HepG2 (cell line): ENCODE data around the gene SBK2. TPM values are rescaled to one million over a fixed set of nuclear protein-coding genes. Genes with fewer than 3 reads are reported as not detected.
"Not testable (repeated sequence)": the region's sequence is repeated elsewhere in the genome, so short reads cannot be mapped to it uniquely, and the experiment has no call there.

Source experiments
- ATAC-seq: fragments of 200-7000 bp; cut with Tn5 transposase; 3 replicates; pipeline ENCODE4 v1.9.1; 2020; ENCODE audit warnings: mild to moderate bottlenecking, moderate library complexity
- BruUV-seq: library from RNA; stranded (reverse); fragments of 400-500 nt; replicated peaks from 2 replicates; lab custom pipeline; 2021; lab: Mats Ljungman, UMichigan
- CTCF ChIA-PET: fragments of 300-600 bp; formaldehyde crosslinking; extraction: SDS; loops from one replicate; lab custom pipeline; 2021; ENCODE audit warnings: low total read pairs, inconsistent platforms, low intra/inter-chr PET ratio; lab: Yijun Ruan, JAX
- POLR2A ChIA-PET: fragments of 350-600 bp; sonication (Branson Sonifier 250); formaldehyde crosslinking; loops from one replicate; lab custom pipeline; 2020; ENCODE audit warnings: antibody characterized with exemption, inconsistent platforms; lab: Yijun Ruan, JAX
- DNase-seq: peaks from one replicate; pipeline ENCODE4 v3.0.0-alpha.2; 2015; ENCODE audit warnings: low spot score
- FAIRE-seq: peaks from 3 replicates; lab custom pipeline; 2011; peaks lifted over from hg19 to GRCh38; lab: Jason Lieb, UNC
- H2AFZ ChIP-seq: one replicate; pipeline ENCODE4 v1.6.1; 2011; ENCODE audit warnings: low read length, inconsistent platforms
- H3K27ac ChIP-seq: fragments of 300-600 bp; 3 replicates; pipeline ENCODE4 v1.8.0; 2011; ENCODE audit warnings: mixed run types, mild to moderate bottlenecking, mixed read lengths, low read length, inconsistent platforms; ENCODE audit not compliant: insufficient read depth; ENCODE audit errors: extremely low read length
- H3K27me3 ChIP-seq, 2 experiments: fragments of 200-600 bp in 1 of 2; 2 replicates in 1 of 2; 3 replicates in 1 of 2; pipeline versions ENCODE4 v1.6.0 to v1.8.0; 2011; ENCODE audit warnings: low read length in 2 of 2, mild to moderate bottlenecking in 2 of 2, moderate library complexity in 2 of 2, inconsistent platforms in 1 of 2; ENCODE audit not compliant: insufficient read depth in 2 of 2, control insufficient read depth in 1 of 2
- H3K36me3 ChIP-seq, 2 experiments: fragments of 200-600 bp in 1 of 2; replicated peaks in 1 of 2; 2 replicates in 1 of 2; 3 replicates in 1 of 2; pipeline versions ENCODE4 v1.5.1 to v1.8.0; 2011; ENCODE audit warnings: low read length in 2 of 2, inconsistent platforms in 1 of 2; ENCODE audit not compliant: insufficient read depth in 2 of 2, control insufficient read depth in 1 of 2
- H3K4me1 ChIP-seq: 2 replicates; pipeline ENCODE4 v1.5.1; 2012; ENCODE audit warnings: low read length, inconsistent platforms; ENCODE audit not compliant: insufficient read depth
- H3K4me2 ChIP-seq: 2 replicates; pipeline ENCODE4 v1.6.0; 2011; ENCODE audit warnings: low read depth, low read length, inconsistent platforms
- H3K4me3 ChIP-seq, 3 experiments: fragments of 200-600 bp in 1 of 3; sonication (generic), shearing (Covaris generic) in 1 of 3; replicated peaks in 1 of 3; 2 replicates each; pipeline ENCODE4 v1.5.1; 2011 to 2016; ENCODE audit warnings: low read length in 3 of 3, inconsistent platforms in 2 of 3, low read depth in 2 of 3, mild to moderate bottlenecking in 2 of 3, control low read depth in 1 of 3, mixed read lengths in 1 of 3; ENCODE audit not compliant: insufficient read depth in 1 of 3
- H3K79me2 ChIP-seq: one replicate; pipeline ENCODE4 v1.6.1; 2011; ENCODE audit warnings: low read length, inconsistent platforms; ENCODE audit not compliant: insufficient read depth
- H3K9ac ChIP-seq: 2 replicates; pipeline ENCODE4 v1.6.0; 2011; ENCODE audit warnings: mild to moderate bottlenecking, low read depth, low read length, inconsistent platforms; ENCODE audit not compliant: insufficient read depth
- H3K9me3 ChIP-seq: 2 replicates; pipeline ENCODE4 v1.5.1; 2012; ENCODE audit warnings: mild to moderate bottlenecking, low read length
- H4K20me1 ChIP-seq: 2 replicates; pipeline ENCODE4 v1.6.0; 2011; ENCODE audit warnings: inconsistent platforms, mild to moderate bottlenecking, low read length, moderate library complexity; ENCODE audit not compliant: insufficient read depth
- HHEX ChIP-seq: IDR thresholded peaks from 2 replicates; pipeline ENCODE4 v1.6.1; 2016; ENCODE audit warnings: control low read depth
- ZFP37 ChIP-seq: sonication (generic); formaldehyde crosslinking; IDR thresholded peaks from 2 replicates; pipeline ENCODE4 v1.4.0; 2020; ENCODE audit warnings: missing genetic modification reagents, borderline replicate concordance
- ZIK1 ChIP-seq: sonication (generic); formaldehyde crosslinking; IDR thresholded peaks from 2 replicates; pipeline ENCODE4 v1.5.0; 2020; ENCODE audit warnings: mild to moderate bottlenecking, low read depth, missing genetic modification reagents, borderline replicate concordance
- ZNF672 ChIP-seq: sonication (generic); formaldehyde crosslinking; IDR thresholded peaks from 2 replicates; pipeline ENCODE4 v1.8.1; 2022; ENCODE audit warnings: missing genetic modification reagents
- WGBS: methylation state at CpG from one replicate; pipeline ENCODE4 v1.1.6; 2017; ENCODE audit warnings: low lambda C conversion rate; 5-methylcytosine and 5-hydroxymethylcytosine counted together
- in situ Hi-C: cut with HindIII; loops from 2 replicates; pipeline ENCODE4 v1.10.0; 2017; ENCODE audit warnings: low pct_unique_long_range_greater_than_20kb; ENCODE audit not compliant: extremely low pct_ligation_motif_present
- intact Hi-C: fragments of 100-400 bp; cut with micrococcal nuclease; formaldehyde crosslinking; loops from one replicate; pipeline ENCODE4 v1.10.0; 2022; ENCODE audit not compliant: unreplicated experiment
- polyA plus RNA-seq, 8 experiments: library from polyadenylated mRNA; depleted of rRNA in 3 of 8; stranded (reverse) in 7 of 8; unstranded in 1 of 8; fragments of >200 nt; fragmentation: Illumina TruSeq in 4 of 8; extraction: Trizol in 4 of 8; gene quantifications; 2 replicates each; pipeline versions ENCODE4 v1.2.1 to v1.2.3, GENCODE V29; 2011 to 2016; ENCODE audit warnings: low read depth in 4 of 8, missing spikeins in 1 of 8, mixed read lengths in 1 of 8; ENCODE audit not compliant: insufficient read depth in 1 of 8
- total RNA-seq, 5 experiments: library from RNA; depleted of rRNA; stranded (reverse); fragments of >200 nt; fragmentation: Illumina TruSeq; extraction: Trizol; gene quantifications; 2 replicates each; pipeline ENCODE4 v1.2.3, GENCODE V29; 2016; ENCODE audit warnings: low read depth in 1 of 5
- TF ChIP-seq, protein P1 (sequence below): IDR thresholded peaks from 2 replicates; pipeline ENCODE4 v1.6.1; 2016; ENCODE audit warnings: mild to moderate bottlenecking, missing biosample characterization, missing genetic modification reagents

SBK2 gene
- total and polyA plus RNA-seq, 2 of the 13 experiments (the other 11 are each of a cell fraction or from before 2014, with no cell fraction given), result 0.24 TPM; not detected in 1

DNA sequence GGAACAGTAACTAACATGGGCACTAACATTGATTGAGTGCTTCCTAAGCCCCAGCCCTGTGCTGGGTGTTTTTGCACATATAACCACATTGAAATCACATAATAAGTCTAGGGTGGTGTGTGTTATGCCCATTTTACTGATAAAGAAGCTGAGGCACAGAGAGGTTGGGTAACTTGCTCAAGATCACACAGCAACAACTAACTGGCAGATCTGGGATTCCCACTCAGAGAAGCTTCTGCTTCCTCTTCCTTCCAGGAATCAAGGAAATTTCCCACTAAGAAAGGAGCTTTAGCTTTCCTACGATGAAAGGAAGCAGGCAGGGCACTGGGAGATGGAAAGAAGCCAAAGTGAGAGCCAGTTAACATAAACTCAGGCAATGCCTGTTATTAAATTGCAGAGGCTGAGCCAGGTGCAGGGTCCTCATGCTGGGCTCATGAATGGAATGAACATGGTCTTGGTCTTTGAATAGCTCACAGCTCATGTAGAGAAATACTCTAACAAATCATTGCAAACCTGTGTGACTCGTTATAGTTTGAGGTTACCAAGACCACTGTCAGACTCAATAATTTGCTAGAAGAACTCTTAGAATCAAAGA, 38.6 kb downstream of the SBK2 start:
- Histone ChIP-seq H2AFZ (no peak overlapping the region), H3K9ac (no peak overlapping the region), H3K27me3 (peaks cover 11 to 72% of the 10 kb centered on the region in 2 experiments), H4K20me1 (no peaks in the 10 kb centered on the region), H3K36me3 (no peaks in the 10 kb centered on the region), H3K4me1 (0 out of 2 replicates have a peak, but pooled peaks cover 5% of the 10 kb centered on the region), H3K27ac (no peak overlapping the region), H3K4me2 (no peak overlapping the region), H3K9me3 (no peaks in the 10 kb centered on the region), H3K4me3 (no peak overlapping the region), H3K79me2 (no peaks in the 10 kb centered on the region)
- no TSS peak for BruUV-seq
- ATAC-seq (no peak), DNase-seq (no peak), FAIRE-seq (no peak)
- TF ChIP-seq, protein P1, sequence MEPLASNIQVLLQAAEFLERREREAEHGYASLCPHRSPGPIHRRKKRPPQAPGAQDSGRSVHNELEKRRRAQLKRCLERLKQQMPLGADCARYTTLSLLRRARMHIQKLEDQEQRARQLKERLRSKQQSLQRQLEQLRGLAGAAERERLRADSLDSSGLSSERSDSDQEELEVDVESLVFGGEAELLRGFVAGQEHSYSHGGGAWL (CRISPR knock-in tag), result no peak
- in situ Hi-C loops (no loop called here), intact Hi-C loops (no loop called here)
- WGBS, result 17% methylated on average over 2 of the region's 2 CpGs
- POLR2A ChIA-PET, result no interaction called here
- CTCF ChIA-PET, result no interaction called here

DNA sequence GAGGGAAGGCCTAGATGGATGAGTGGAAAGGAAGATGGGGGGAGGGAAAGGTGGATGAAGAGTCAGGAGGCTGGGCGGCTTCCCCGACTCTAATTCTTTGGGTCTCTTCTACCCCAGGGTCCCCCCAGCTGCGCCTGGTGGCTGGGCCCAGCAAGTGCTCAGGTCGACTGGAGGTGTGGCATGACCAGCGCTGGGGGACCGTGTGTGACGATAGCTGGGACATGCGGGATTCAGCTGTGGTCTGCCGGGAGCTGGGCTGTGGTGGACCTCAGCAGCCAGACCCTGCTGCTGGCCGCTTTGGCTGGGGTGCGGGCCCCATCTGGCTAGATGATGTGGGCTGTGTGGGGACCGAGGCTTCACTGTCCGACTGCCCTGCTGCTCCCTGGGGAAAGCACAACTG, 39.2 kb downstream of the SBK2 start:
- Histone ChIP-seq H2AFZ (no peak overlapping the region), H4K20me1 (no peaks in the 10 kb centered on the region), H3K27me3 (peaks cover 11 to 78% of the 10 kb centered on the region in 2 experiments), H3K36me3 (no peaks in the 10 kb centered on the region), H3K9ac (no peak overlapping the region), H3K79me2 (no peaks in the 10 kb centered on the region), H3K4me3 (no peak overlapping the region), H3K9me3 (no peaks in the 10 kb centered on the region), H3K4me1 (no peaks in the 10 kb centered on the region), H3K4me2 (no peak overlapping the region), H3K27ac (no peak overlapping the region)
- intact Hi-C loops (no loop called here), in situ Hi-C loops (no loop called here)
- ATAC-seq, result no peak
- WGBS, result 25% methylated on average over 7 of the region's 13 CpGs
- BruUV-seq, result no TSS peak
- CTCF ChIA-PET, result no interaction called here
- no peak for DNase-seq
- no peak for FAIRE-seq
- POLR2A ChIA-PET, result no interaction called here
- TF ChIP-seq ZIK1 (CRISPR knock-in tag), result no peak
- TF ChIP-seq ZNF672 (CRISPR knock-in tag), result no peak
- no peak for TF ChIP-seq ZFP37 (CRISPR knock-in tag)
- TF ChIP-seq HHEX (CRISPR knock-in tag), result no peak

DNA sequence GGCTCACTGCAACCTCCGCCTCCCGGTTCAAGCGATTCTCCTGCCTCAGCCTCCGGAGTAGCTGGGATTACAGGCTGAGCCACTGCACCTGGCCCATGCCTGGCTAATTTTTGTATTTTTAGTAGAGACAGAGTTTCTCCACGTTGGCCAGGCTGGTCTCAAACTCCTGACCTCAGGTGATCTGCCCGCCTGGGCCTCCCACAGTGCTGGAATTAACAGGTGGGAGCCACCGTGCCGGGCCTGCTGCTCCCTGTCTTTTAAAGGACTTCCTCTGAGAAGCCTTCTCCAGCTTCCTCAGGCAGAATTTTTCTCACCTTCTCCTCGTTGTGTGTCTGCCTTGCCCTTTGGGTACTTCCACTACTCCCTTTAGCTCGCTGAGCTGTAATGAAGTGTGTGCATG, 40.1 kb downstream of the SBK2 start:
- H2AFZ ChIP-seq, H3K79me2 ChIP-seq, H3K4me1 ChIP-seq, BruUV-seq, in situ Hi-C loops, H3K9ac ChIP-seq, H3K4me2 ChIP-seq, H3K4me3 ChIP-seq, DNase-seq, H3K36me3 ChIP-seq, POLR2A ChIA-PET, H3K27ac ChIP-seq, intact Hi-C loops, CTCF ChIA-PET, FAIRE-seq, ATAC-seq, H4K20me1 ChIP-seq, H3K9me3 ChIP-seq: not testable (repeated sequence)
- 47% methylated on average over 10 of the region's 10 CpGs for whole genome bisulfite sequencing
- H3K27me3 ChIP-seq, result peaks cover 14 to 85% of the 10 kb centered on the region in 2 experiments
